Panc1 (cell line): ENCODE measurements around the gene MAP3K20.

ENCODE experiments used
- CTCF ChIP-seq: fragments of 450-650 bp; IDR thresholded peaks from 2 replicates; pipeline ENCODE4 v1.5.1; 2017; ENCODE audit warnings: mild to moderate bottlenecking
- POLR2AphosphoS5 ChIP-seq: IDR thresholded peaks from 2 replicates; pipeline ENCODE4 v1.6.1; 2012; ENCODE audit warnings: mild to moderate bottlenecking, low read depth, low read length, moderate library complexity
- TCF7L2 ChIP-seq: IDR thresholded peaks from 2 replicates; pipeline ENCODE4 v1.6.1; 2011; ENCODE audit warnings: mild to moderate bottlenecking, low read depth, low read length, inconsistent platforms

- TF ChIP-seq TCF7L2 (no peak), POLR2AphosphoS5 (no peak), CTCF (no peak)
Measured at GRCh38 chr2:173146590-173146989, 70.9 kb downstream of the MAP3K20 start.
